ENCODE measurements around the gene LRRC8D.

LRRC8D gene

GRCh38 chr1:89942825-89943658, 122.2 kb downstream of the LRRC8D start:
- no peak for DNase-seq

DNA sequence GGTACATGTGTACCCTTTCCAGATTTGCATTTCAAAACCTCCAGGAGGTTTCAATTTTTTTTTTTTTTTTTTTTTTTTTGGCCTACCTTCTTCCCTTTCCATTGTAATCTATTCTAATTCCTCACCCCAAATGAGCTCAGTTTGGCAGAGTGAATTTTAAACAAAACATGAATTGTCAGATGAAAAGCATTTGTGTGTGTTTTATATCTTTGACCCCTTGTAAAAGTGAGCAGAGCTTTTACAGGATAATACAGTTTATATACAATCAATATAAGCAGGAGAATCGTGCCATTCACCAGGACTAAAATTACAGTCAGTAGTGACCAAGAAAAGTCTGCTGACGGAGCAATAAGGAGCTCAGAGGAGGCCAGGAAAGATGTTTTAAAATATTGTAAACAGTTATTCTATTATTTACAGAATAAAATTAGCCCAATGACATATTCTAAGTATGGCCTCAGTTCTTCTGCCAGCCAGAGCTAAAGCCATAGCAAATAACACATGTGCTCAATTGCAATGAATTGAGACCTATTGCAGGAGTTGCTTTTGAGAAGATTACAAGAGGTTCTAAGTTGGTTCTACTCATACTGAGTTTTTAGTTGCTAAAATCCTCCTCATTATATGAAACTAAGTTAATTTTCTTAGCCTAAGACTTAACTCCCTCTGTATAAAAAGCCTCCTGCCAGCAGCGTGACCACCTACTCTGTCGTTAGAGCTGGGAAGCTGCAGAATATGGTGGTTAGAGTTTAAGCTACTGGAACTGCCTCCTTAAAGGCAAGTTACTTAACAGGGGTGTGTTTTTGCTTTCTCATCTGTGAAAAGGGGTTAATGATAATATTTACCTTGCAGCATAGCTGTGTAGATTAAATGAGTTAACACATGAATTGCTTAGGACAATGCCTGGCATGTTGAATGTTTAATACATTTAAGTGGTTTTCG, 123.3 kb downstream of the LRRC8D start:
- DNase-seq = no peak

DNA sequence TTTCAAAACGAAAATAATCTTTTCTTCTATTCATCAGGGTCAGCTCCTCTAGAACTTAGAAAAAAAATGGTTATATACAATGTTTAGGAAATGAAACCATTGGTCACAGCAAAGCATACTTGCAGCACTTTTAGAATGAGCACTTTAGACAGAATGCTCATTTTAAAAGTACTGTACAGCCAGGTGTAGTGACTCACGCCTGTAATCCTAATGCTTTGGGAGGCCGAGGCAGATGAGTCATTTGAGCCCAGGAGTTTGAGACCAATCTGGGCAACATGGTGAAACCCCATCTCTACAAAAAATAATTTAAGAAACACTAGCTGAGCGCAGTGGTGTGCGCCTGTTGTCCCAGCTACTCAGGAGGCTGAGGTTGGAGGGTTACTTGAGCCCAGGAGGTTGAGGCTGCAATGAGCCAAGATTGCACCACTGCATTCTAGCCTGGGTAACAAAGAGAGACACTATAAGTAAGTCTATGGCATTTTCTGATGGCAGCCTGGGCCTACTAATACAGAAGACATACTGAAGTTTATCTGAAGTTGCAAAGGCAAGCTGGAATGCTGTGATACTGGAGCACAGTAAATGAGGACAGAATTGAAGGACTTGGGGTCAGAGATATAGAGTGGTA, 125.1 kb downstream of the LRRC8D start:
- no peak for DNase-seq

GRCh38 chr1:89946532-89946931, 125.7 kb downstream of the LRRC8D start:
- DNase-seq = no peak

GRCh38 chr1:89948722-89949345, 128.0 kb downstream of the LRRC8D start:
- DNase-seq = no peak

GRCh38 chr1:89949991-89950624, 129.3 kb downstream of the LRRC8D start:
- DNase-seq = no peak

GRCh38 chr1:89950703-89951102, 129.9 kb downstream of the LRRC8D start:
- DNase-seq = no peak

GRCh38 chr1:89951766-89952604, 131.2 kb downstream of the LRRC8D start:
- no peak for DNase-seq

DNA sequence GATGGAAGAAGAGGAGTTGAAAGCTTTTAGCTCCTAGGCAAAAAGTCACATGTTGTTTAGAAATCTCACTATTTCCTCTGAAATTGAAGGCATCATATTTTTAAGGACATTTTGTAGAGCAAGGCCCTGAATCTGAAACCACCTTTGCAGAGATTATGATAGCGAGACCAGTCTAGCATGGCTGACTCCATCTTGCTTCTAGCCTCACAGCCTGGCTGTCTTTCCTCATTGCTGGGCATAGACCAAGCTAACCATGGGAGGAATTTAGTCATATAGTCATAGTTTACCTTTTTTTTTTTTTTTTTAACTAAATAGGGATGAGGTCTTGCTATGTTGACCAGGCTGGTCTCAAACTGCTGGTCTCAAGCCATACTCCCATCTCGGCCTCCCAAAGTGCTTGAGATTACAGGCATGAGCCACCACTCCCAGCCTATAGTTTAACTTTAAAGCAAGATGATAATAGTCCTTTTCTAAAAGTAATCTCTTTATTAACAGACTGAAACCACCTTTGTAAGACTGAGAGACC, 131.8 kb downstream of the LRRC8D start:
- no peak for DNase-seq

- no peak for DNase-seq
Measured at GRCh38 chr1:89953131-89953626, 132.3 kb downstream of the LRRC8D start.

GRCh38 chr1:89953929-89954328, 133.1 kb downstream of the LRRC8D start:
- no peak for DNase-seq

- DNase-seq = no peak
Measured at GRCh38 chr1:89954401-89954800, 133.6 kb downstream of the LRRC8D start.

DNA sequence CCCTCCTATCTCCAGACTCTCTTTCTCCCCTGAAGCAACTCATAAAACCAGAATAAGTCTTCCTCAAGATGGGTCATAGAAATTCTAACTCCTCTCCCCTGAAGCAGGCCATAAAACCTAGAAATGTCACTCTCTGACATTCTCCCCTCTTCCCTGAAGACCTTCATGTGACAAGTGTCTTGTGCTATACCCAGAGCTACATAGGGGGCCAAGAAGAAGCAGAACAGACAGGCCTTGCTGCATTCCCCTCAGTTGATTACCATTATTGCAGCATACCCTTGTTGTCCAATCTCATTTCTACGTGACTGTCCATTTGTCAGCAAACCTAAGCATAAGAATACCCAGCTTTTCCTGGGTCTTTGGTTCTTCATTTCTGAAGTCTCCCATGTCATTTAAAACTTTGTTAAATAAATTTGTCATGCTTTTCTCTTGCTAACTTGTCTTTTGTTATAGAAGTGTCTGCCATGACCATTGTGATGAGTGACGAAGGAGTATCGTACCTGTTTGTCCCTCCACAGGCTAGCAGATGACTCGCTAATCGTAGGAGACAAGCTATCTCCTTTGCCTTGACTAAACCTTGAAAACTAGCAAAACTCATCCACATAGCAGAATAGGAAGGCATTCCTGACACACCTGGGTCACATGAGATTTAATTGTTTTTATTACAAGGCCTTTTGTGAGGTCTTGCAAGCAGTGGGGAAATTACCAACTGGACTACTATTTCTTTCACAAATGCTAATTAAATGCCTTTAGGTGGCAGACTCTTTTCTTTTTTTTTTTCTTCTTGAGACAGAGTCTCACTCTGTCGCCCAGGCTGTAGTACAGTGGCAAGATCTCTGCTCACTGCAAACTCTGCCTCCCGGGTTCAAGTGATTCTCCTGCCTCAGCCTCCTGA, 134.7 kb downstream of the LRRC8D start:
- no peak for DNase-seq

GRCh38 chr1:89957107-89957506, 136.3 kb downstream of the LRRC8D start:
- DNase-seq = no peak

GRCh38 chr1:89958851-89959654, 138.2 kb downstream of the LRRC8D start:
- no peak for DNase-seq

DNA sequence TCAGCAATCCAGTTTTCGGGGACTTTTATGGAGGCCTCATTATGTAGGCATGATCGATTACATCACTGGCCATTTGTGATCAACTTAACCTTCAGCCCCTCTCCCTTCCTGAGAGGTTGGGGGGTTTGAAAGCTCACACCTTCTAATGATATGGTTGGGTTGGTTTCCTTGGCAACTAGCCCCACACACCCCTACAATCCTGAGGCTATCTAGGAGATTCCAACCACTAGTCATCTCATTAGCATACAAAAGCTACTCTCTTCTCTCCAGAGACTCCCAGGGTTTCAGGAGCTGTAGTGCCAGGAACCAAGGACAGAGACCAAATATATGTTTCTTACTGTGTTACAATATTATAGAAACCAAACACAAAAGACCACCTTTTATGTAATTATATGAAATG, 138.9 kb downstream of the LRRC8D start:
- no peak for DNase-seq

GRCh38 chr1:89962024-89962741, 141.4 kb downstream of the LRRC8D start:
- no peak for DNase-seq

- DNase-seq = no peak
Measured at GRCh38 chr1:89962742-89963075, 141.9 kb downstream of the LRRC8D start.
